GM18907 (cell line): ENCODE data around the gene RGS17.

Source experiments
- ATAC-seq: cut with Tn5 transposase; IDR thresholded peaks from one replicate; pipeline ENCODE4 v1.9.1; 2021; ENCODE audit warnings: mild to moderate bottlenecking, moderate library complexity; ENCODE audit not compliant: unreplicated experiment

The RGS17 gene

DNA sequence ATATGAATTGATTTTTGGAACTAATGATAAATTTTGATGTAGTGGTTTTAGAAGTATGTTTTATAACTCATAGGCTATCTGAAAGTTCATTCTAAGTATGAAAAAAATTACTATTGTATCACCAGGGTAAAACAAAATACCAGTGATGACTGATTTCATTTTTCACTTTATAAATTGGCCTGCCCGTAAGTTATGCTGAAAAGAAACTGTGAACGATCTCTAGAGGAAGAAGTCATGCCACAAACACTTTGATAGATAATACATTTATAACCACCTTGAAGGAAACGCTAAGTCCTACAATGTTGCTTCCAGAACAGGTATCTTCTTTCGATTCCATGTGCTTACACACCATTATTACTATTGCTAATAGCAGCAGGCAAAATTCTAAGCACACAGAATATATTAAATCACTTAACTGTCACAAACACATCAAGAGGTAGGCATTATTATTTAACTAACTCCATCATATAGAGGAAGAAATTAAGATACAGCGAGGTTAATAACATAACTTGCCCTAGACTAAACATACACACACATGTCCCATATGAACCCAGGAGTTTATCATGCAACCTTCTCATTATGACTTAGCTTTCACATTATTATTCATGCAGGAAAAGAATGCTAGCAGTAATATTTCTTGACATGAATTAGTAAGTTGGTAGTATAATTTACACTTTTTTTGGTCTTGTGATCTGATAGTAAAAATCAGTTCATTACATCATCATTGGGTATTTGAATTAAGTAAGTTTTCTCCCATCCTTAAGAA is 44.7 kb downstream of the RGS17 start:
- no peak for ATAC-seq

DNA sequence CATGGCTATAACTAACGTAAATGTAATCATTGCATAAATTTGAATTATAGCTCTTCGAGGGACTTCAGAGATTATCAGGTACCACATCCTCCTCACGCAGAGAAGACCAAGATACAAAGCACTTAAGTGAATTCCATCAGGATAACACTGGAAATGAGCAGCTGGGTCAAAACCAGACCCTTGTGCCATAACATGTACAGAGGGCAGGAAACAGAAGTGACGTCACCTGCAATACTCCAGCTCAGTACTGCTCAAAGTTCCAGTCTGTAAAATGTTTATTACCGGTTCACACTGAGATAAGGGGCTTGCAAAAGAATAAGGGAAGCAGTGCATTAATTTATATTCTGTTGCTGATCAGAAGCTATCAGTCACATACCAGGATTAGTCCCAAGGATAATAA is 45.8 kb downstream of the RGS17 start:
- no peak for ATAC-seq

DNA sequence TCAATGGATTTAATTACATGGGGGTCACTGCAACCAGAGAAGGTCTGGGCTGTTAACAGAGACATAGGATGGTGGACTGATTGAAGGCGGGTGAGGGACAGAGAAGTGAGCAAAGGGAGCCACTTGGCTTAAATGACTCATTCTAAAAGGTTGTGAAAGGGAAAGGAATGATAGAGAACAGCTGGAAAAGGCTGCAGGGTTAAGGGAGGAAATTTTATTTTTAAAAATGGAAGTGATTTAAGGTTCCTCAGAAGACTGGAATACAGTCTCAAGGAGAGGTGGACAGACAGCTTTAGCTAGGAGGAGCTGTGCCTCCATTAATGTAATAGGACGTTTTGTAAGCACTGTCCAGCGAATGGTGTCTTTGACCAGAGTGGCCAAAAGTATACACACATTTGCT is 46.7 kb downstream of the RGS17 start:
- no peak for ATAC-seq

DNA sequence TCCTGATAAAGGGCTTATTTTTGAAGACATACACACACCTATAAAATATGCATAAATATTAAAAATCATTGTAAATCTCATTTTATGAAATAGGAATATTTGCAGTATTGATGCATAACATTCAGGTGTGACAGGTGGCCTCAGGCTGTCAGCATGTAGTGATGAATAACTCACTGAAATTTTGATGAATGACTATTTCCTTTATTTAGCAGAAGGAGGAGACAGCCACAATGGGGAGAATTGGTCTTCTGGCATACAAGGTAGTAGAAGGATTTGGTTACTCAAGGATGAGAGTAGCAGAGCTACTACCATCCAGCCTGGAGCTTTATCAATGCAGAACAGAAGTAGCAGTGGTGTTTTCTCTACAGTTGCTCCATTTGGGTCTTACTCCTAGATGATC is 47.2 kb downstream of the RGS17 start:
- no peak for ATAC-seq

DNA sequence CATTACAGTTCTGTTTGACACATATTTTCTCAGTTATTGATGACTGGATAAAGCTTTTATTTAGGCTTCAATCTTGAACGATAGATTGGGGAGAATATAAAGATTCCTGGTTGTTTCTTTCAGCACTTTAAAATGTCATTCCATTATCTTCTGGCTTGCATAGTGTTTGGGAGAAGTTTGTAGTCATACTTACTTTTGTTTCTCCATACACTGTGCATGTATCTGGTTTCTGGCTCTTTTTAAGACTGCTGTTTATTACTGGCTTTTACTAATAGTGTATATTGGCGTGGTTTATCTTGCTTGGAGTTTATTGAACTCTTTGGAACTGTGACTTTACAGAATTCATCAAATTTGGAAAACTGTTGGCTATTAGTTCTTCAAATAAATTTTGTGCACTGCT is 49.2 kb downstream of the RGS17 start:
- no peak for ATAC-seq

DNA sequence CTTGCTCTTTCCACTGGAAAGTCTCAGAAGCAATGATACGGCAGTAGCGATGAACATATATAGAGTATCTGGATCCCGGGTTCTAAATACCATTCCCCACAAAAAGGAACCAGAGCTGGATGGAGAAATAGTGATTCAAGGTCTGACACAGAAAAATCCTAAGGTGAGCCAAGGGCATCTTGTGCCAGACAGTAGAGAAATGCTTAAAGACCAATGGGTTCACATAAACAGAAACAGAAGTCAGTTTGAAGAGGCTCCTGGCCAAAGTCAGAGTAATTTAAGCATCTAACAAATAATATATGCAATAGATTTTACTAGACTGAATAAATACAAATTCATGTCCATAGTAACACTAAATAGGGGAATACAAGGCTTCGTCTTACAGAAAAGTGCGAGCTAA is 54.7 kb downstream of the RGS17 start:
- no peak for ATAC-seq

DNA sequence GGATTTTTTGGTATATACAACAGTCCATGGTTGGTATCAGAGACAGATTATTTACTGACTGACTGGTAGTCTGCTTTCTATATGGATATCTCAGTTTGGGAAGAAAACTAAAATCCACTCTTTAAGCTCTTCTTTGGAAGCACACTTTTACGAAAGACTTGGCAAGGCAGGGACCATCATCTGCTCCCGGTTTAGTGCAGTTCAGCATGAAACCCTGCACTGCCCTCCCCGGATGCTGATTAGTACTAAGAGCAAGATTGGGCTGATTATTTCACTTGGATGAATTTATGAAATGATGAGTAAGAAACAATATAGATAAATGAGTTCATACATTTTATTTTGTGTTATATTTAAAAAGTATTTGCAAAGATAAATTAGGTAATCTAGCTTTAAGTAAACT is 56.3 kb downstream of the RGS17 start:
- no peak for ATAC-seq

DNA sequence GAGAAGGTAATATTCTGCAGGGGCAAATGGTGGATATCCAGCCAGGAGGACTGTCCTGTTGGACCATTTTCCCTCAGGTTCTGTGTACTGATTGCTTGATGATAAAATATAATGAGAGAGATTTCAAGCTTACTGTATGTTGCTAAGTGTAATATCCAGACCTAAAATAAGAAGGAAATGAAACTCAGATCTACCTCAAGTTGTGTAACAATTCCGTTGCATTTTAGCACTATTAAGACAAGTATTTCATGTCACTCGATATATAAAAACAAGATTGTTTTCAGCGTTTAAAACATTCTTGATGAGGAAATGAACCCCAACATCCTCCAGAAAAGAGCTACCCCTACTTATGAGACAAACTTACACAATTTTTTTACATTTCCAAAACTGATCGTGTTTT is 57.2 kb downstream of the RGS17 start:
- ATAC-seq: no peak

DNA sequence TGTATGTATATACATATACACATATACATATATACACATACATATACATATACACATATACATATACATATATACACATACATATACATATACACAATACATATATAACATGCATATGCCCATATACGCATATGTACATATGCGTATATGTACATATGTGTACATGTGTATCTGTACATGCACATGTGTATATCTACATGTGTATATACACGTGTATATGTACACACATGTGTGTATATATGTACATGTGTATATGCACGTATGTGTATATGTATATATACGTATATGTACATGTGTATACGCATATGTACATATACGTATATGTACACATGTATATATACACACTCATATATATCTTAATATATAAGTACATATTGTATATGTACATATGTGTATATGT is 60.3 kb downstream of the RGS17 start:
- ATAC-seq: no peak

DNA sequence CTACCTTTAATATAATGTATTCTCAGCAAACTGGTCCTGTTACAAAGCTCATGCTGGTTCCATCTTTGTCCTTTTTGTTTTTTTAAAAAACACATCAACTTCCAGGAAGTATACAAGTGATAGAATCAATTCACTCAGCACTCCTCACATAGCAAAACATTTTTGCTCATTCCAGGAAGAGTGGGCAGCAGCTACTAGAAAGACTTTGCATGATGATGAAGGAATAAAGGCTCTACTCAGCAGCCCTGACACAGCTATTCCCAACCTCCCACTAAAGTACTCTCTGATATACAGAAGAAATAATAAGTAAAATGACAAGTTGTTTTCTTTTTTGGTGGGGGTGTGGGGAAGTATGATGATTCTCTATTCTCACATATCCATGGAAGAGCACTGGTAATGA is 61.2 kb downstream of the RGS17 start:
- no peak for ATAC-seq

DNA sequence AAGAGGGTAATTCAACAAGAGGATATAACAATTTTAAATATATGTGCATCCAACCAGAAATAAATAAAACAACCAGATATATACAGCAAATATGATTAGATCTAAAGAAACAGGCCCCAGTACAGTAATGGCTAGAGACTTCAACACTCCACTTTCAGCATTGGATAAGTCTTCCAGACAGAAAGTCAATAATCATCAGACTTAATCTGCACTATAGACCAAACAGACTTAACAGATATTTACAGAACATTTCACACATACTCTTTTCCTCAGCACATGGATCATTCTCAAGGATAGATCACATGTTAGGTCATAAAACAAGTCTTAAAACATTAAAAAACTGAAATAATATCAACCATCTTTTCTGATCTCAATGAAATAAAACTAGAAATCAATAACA is 65.9 kb downstream of the RGS17 start:
- no peak for ATAC-seq

DNA sequence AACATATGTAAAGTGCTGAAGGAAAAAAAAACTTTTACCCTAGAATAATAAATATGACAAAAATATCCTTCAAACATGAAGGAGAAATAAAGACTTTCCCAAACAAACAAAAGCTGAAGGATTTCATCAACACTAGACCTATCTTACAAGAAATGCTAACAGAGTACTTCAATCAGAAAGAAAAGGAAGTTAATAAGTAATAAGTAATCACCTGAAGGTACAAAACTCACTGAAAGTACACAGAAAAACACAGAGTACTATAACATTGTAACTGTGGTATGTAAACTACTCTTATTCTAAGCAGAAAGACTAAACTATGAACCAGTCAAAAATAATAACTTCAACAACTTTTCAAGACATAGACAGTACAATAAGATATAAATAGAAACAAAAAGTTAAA is 67.1 kb downstream of the RGS17 start:
- ATAC-seq: no peak

DNA sequence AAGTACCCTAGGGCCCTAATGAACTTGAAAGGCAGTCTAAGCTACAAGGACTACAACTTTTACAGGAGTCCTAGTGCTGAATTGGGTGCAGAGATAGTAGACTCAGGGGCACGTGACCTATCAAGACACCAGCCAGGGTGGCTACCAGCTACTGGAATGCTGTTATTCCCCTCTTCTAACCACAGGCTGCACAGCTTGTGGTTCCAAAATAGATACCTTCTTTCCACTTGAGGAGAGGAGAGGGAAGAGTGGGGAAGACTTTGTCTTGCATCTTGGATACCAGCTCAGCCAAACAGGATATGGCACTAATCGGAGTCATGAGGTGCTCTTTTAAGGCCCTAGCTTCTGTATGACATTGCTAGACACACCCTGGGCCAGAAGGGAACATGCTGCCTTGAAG is 68.6 kb downstream of the RGS17 start:
- ATAC-seq: no peak

DNA sequence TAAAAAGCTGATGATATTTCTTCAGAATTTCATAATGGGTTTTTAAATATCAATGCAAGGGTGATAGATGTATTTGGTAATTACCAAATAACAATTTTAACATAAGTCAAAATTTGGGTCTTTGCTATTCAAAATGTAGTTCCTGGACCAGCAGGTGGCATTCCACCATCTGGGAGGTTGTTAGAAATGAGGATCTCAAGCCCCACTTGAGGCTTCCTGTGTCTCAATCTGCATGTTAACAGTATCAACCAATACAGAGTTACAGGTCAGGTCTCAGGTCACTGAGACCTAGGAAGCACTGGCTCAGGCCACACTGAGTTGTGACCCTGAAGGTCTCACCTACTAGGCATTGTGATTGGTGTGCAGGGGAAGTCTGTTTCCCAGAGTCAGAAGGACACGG is 71.3 kb downstream of the RGS17 start:
- ATAC-seq: no peak

DNA sequence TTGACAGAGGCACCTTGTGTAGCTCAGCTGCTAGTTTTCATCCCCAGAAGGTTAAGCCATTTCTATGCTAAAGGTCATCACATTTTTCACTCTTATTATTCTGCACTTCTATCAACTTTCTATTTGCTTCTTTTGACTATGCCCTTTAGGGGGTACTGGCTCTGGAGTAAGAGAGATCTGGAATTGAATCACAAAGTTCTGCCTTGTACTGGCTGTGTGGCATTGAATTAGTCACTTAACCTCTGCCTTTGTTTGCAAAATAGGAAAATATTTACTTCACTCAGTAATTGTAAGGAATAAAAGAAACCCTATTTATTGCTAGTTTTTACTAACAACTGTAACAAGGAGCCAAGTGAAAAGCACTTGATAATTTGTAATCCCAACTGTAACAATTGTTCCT is 71.8 kb downstream of the RGS17 start:
- no peak for ATAC-seq

DNA sequence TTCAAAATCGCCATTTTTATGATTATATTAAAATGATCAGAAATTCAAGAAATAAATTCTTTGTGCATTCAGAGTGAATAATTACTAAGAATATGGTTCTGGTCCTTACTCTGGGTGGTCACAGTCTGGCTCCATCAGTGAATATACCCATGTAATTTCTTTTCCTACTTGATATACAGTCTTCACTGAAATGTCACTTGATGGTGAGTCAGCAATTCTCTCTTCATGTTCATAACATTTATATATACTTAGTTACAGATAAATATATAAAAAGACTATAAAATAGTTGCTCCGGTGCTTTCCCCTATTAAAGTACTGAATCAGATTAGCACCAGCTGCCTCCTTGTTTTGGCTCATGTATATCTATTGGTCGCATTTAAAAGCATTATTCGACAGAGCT is 72.2 kb downstream of the RGS17 start:
- ATAC-seq: no peak

DNA sequence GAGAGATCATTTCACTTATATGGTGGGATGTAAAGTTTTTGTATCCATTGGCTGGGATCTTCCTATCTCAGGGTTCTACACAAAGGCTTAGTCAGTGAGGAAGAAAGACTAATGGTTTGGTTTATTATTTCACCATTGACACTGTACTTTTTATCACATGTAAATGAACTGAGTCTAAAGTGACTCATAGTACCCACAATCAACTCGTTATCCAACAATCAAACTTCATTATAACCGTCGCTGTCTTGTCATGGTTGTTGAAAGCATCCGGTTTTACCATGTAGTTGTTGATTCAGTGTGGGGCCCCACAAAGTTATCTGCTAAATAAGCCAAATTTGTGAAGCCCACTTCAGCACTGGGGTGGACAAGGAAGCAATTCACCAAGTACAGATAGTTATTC is 72.8 kb downstream of the RGS17 start:
- ATAC-seq: no peak

DNA sequence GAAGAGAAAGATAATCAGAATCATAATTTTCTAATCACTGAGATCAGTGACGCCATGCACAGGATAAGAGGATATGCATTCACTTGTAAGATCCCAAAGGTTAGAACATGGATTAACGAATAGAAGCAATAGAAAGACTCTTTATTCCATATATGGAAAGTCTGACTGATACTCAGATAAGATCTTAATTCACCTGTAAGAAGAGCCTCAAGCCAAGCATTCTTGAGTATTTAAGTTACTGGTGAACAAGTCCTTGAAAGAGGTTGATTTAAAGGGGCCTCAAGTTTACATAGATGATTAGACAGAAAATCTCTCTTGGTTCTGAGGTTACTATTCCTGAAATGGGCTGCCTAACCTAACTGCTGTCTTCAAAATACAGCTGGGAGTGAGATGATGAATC is 74.8 kb downstream of the RGS17 start:
- ATAC-seq: no peak

DNA sequence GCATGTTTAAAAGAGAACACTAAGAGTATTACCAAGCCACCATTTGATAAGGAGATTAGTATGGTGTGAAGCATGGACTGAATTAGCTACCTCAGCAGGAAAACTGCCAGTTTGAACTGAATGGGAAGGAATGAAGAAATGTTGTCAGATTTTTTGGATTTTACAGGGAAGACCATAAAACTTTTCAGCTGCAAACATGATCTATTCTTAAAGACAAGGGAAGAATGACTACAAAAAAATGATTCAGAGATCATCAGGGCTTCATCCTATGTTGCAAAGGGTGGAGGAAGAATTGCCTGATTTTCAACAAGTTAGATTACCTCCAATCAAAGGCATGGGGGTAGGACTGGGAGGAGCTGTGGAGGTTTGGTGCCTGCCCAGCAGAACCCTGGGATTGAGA is 79.3 kb downstream of the RGS17 start:
- ATAC-seq: no peak

DNA sequence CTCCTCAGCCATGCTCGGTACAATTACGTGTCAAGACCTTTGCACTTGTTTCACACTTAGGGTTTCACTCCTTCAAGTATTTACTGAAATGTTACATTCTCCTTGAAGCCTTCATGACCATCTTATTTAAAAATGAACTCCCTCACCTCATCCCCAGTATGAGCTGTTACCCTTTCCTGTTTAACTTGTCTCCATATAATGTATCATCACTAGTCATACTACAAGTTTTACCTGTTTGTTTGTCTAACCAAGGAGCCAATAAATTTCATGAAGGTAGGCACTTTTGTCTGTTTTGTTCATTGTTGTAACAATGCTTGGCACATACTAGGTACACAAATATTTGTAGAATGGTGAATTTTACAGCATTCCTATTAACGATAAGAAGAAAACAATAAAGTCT is 82.5 kb downstream of the RGS17 start:
- no peak for ATAC-seq

DNA sequence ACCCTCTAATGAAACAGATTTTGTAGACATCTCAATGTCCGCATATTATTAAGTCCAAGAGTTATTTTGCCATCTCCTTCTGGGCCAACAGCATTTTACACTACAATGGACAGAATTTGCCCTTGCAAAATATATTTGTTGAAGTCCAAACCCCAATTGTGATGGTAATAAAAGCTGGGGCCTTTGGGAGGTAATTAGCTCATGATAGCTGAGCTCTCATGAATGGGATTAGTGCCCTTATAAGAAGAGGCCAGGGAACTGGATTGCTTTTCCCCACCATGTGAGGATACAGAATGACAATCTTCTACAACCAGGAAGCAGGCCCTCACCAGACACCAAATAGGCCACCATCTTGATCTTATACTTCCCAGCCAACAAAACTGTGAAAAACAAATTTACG is 83.7 kb downstream of the RGS17 start:
- no peak for ATAC-seq

DNA sequence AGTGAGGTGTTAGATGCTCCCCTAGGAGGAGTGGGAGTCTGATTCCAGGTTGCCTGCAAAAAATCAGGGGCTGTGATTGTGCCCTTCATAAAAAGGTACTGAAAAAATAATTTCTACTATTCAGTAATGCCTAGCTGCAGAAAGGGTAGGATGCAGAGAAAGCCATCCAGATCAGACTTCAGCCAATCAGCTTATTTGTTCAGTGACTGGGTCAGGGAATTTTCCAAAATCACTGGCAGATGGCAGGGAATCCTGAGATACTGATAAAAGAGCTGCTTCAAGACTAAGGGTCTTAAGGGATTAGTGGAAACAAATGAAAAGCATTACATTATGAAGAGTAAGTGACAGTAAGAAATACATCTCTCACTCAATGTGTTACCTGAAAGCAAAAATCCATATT is 85.8 kb downstream of the RGS17 start:
- no peak for ATAC-seq

DNA sequence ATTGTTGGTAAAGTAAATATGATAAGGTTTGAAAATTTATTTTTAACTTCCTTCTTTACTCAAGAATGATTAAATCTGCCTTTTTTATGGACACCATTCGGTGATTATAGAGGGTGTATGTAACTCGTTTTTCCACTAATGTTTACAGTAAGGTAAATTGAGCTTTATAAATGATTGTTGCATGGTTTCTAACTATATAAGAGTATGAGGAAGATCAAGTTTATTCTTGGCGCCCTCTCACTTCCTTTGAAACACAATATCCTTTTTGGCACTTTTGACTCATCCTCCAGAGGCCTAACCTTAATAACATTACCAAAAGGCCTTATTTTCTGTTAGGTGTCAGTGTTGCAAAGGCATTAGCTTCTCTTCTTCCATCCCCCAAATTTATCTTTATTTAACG is 86.8 kb downstream of the RGS17 start:
- ATAC-seq: no peak
